RPMI7951 (cell line): ENCODE data around the gene ENPP5. TPM values are rescaled to one million over a fixed set of nuclear protein-coding genes. Genes with fewer than 3 reads are reported as not detected.

Experiments used
- total RNA-seq: library from RNA; depleted of rRNA; stranded (reverse); fragments of >200 nt; shearing (Covaris generic); gene quantifications from 2 replicates; pipeline ENCODE4 v1.2.3, GENCODE V29; 2014; rRNA removed

ENPP5 gene
- total RNA-seq, 1 experiment from 2014 or later: 0.12 TPM

Other genes starting within 250 kb of the ENPP5 start
- gene CLIC5, start 155.1 kb downstream of the ENPP5 start, total RNA-seq: 0.10 TPM in 1 of 2 replicates, not detected in the other
- 0.29 and 0.36 TPM in 2 replicates for gene ENPP4, start 41.0 kb downstream of the ENPP5 start, total RNA-seq